ENCODE results near the gene WDR38. TPM values are rescaled to one million over a fixed set of nuclear protein-coding genes. Genes with fewer than 3 reads are reported as not detected.

The WDR38 gene
- total and polyA plus RNA-seq, 2 of the 13 experiments (the other 11 are each of a cell fraction or from before 2014, with no cell fraction given) = not detected

DNA sequence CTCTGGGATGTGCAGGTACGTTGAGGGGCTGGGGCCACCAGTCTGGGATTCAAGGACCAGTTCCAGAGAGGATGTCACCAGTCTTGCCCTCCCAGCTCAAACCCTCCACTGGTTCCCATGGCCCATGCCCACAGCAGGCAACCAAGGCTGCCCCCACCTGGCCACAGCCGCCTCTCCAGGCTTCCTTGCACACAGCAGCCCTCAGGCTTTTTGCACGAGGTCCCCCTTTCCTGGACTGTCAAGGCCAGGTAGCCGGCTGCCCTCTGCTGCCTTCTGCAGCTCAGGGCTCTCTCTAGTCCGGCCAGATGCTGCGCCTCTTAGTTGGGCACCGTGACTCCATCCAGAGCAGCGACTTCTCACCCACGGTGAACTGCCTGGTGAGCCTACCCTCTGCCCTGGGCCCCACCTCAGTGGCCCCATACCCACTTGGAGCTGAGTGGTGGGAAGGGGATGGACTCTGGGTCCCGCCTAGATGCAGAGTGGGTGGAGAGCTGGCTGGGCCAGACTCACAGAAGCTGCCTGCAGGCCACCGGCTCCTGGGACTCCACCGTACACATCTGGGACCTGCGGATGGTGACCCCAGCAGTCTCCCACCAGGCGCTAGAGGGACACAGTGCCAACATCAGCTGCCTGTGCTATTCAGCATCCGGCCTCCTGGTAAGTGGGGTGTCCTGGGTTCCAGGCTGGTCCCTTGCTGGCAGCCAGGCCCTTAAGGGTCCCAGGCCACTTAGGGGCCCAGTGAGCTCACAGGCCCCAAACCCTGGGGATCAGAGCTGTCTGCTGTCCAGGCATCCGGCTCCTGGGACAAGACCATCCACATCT, 2.9 kb downstream of the WDR38 start (continued):
- TF ChIP-seq, protein P1, sequence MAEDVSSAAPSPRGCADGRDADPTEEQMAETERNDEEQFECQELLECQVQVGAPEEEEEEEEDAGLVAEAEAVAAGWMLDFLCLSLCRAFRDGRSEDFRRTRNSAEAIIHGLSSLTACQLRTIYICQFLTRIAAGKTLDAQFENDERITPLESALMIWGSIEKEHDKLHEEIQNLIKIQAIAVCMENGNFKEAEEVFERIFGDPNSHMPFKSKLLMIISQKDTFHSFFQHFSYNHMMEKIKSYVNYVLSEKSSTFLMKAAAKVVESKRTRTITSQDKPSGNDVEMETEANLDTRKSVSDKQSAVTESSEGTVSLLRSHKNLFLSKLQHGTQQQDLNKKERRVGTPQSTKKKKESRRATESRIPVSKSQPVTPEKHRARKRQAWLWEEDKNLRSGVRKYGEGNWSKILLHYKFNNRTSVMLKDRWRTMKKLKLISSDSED (CRISPR knock-in tag; IDR thresholded peaks at IDR 0.05) = no peak
- TF ChIP-seq ZNF678 (CRISPR knock-in tag; IDR thresholded peaks at IDR 0.05) (no peak), YEATS4 (CRISPR knock-in tag; IDR thresholded peaks at IDR 0.05; ENCODE audit: borderline replicate concordance) (no peak), GATAD2A (CRISPR knock-in tag; IDR thresholded peaks at IDR 0.05) (0 out of 2 replicates have a peak, but pooled peaks have one; percentile 13), BORCS8-MEF2B (CRISPR knock-in tag; IDR thresholded peaks at IDR 0.05) (0 out of 2 replicates have a peak, but pooled peaks have one; percentile 49), ZNF335 (CRISPR knock-in tag; IDR thresholded peaks at IDR 0.05) (no peak), KLF11 (CRISPR knock-in tag; IDR thresholded peaks at IDR 0.05) (no peak), SPEN (CRISPR knock-in tag; IDR thresholded peaks at IDR 0.05; ENCODE audit: low read depth) (no peak), NONO (IDR thresholded peaks at IDR 0.05) (no peak), NONO (CRISPR knock-in tag; conservative IDR thresholded peaks at IDR 0.05) (peak; percentile 56; the same call in 1 of the 2 replicates), BHLHE40 (IDR thresholded peaks at IDR 0.05; ENCODE audit: low read length) (0 out of 2 replicates have a peak, but pooled peaks have one; percentile 6), ZC3H4 (CRISPR knock-in tag; IDR thresholded peaks at IDR 0.05; ENCODE audit: borderline replicate concordance) (no peak), ZC3H13 (CRISPR knock-in tag; IDR thresholded peaks at IDR 0.05) (no peak)
- TF ChIP-seq, protein P2, sequence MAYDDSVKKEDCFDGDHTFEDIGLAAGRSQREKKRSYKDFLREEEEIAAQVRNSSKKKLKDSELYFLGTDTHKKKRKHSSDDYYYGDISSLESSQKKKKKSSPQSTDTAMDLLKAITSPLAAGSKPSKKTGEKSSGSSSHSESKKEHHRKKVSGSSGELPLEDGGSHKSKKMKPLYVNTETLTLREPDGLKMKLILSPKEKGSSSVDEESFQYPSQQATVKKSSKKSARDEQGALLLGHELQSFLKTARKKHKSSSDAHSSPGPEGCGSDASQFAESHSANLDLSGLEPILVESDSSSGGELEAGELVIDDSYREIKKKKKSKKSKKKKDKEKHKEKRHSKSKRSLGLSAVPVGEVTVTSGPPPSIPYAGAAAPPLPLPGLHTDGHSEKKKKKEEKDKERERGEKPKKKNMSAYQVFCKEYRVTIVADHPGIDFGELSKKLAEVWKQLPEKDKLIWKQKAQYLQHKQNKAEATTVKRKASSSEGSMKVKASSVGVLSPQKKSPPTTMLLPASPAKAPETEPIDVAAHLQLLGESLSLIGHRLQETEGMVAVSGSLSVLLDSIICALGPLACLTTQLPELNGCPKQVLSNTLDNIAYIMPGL (CRISPR knock-in tag; IDR thresholded peaks at IDR 0.05; ENCODE audit: borderline replicate concordance in 1 of 2, low read depth in 1 of 2) = 0 out of 4 replicates have a peak, but pooled peaks have one; percentile 23 to 41
- TF ChIP-seq, protein P3, sequence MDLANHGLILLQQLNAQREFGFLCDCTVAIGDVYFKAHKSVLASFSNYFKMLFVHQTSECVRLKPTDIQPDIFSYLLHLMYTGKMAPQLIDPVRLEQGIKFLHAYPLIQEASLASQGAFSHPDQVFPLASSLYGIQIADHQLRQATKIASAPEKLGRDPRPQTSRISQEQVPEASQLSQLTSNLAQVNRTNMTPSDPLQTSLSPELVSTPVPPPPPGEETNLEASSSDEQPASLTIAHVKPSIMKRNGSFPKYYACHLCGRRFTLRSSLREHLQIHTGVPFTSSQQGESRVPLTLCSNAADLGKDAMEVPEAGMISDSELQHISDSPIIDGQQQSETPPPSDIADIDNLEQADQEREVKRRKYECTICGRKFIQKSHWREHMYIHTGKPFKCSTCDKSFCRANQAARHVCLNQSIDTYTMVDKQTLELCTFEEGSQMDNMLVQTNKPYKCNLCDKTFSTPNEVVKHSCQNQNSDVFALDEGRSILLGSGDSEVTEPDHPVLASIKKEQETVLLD (CRISPR knock-in tag; IDR thresholded peaks at IDR 0.05; ENCODE audit: low read depth) = no peak
- TF ChIP-seq, protein P4, sequence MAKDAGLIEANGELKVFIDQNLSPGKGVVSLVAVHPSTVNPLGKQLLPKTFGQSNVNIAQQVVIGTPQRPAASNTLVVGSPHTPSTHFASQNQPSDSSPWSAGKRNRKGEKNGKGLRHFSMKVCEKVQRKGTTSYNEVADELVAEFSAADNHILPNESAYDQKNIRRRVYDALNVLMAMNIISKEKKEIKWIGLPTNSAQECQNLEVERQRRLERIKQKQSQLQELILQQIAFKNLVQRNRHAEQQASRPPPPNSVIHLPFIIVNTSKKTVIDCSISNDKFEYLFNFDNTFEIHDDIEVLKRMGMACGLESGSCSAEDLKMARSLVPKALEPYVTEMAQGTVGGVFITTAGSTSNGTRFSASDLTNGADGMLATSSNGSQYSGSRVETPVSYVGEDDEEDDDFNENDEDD (CRISPR knock-in tag; IDR thresholded peaks at IDR 0.05; ENCODE audit: borderline replicate concordance) = no peak; the same call in 1 of the 2 replicates
- TF ChIP-seq, protein P5, sequence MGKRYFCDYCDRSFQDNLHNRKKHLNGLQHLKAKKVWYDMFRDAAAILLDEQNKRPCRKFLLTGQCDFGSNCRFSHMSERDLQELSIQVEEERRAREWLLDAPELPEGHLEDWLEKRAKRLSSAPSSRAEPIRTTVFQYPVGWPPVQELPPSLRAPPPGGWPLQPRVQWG (CRISPR knock-in tag; IDR thresholded peaks at IDR 0.05; ENCODE audit: borderline replicate concordance, low read depth) = no peak
- TF ChIP-seq, protein P6, sequence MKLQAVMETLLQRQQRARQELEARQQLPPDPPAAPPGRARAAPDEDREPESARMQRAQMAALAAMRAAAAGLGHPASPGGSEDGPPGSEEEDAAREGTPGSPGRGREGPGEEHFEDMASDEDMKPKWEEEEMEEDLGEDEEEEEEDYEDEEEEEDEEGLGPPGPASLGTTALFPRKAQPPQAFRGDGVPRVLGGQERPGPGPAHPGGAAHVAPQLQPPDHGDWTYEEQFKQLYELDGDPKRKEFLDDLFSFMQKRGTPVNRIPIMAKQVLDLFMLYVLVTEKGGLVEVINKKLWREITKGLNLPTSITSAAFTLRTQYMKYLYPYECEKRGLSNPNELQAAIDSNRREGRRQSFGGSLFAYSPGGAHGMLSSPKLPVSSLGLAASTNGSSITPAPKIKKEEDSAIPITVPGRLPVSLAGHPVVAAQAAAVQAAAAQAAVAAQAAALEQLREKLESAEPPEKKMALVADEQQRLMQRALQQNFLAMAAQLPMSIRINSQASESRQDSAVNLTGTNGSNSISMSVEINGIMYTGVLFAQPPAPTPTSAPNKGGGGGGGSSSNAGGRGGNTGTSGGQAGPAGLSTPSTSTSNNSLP (IDR thresholded peaks at IDR 0.05; ENCODE audit: low read depth, low read length) = no peak
- TF ChIP-seq, protein P7, sequence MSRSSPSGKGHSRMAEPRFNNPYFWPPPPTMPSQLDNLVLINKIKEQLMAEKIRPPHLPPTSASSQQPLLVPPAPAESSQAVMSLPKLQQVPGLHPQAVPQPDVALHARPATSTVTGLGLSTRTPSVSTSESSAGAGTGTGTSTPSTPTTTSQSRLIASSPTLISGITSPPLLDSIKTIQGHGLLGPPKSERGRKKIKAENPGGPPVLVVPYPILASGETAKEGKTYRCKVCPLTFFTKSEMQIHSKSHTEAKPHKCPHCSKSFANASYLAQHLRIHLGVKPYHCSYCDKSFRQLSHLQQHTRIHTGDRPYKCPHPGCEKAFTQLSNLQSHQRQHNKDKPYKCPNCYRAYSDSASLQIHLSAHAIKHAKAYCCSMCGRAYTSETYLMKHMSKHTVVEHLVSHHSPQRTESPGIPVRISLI (CRISPR knock-in tag; IDR thresholded peaks at IDR 0.05; ENCODE audit: borderline replicate concordance) = no peak
